Skeletal muscle satellite cell (primary cell): Measurements from ENCODE around the gene MOB3C.

Source experiments
- H3K27me3 ChIP-seq: 2 replicates; pipeline ENCODE4 v1.7.0; 2013; ENCODE audit warnings: low read length; ENCODE audit not compliant: control insufficient read depth, insufficient read depth
- H3K36me3 ChIP-seq: 2 replicates; pipeline ENCODE4 v1.7.0; 2013; ENCODE audit warnings: mild to moderate bottlenecking, control low read depth, low read length; ENCODE audit not compliant: insufficient read depth
- H3K4me1 ChIP-seq: 2 replicates; pipeline ENCODE4 v1.7.0; 2013; ENCODE audit warnings: low read length; ENCODE audit not compliant: control insufficient read depth, insufficient read depth
- H3K4me2 ChIP-seq: 2 replicates; pipeline ENCODE4 v1.7.0; 2013; ENCODE audit warnings: mild to moderate bottlenecking, low read length
- H3K4me3 ChIP-seq: 2 replicates; pipeline ENCODE4 v1.7.0; 2013; ENCODE audit warnings: low read length
- H3K9ac ChIP-seq: 2 replicates; pipeline ENCODE4 v1.7.0; 2013; ENCODE audit warnings: mild to moderate bottlenecking, low read depth, low read length, moderate library complexity
- H3K9me3 ChIP-seq: replicated peaks from 2 replicates; pipeline ENCODE4 v1.7.0; 2013; ENCODE audit warnings: mild to moderate bottlenecking, control low read depth, low read length

Gene MOB3C

DNA sequence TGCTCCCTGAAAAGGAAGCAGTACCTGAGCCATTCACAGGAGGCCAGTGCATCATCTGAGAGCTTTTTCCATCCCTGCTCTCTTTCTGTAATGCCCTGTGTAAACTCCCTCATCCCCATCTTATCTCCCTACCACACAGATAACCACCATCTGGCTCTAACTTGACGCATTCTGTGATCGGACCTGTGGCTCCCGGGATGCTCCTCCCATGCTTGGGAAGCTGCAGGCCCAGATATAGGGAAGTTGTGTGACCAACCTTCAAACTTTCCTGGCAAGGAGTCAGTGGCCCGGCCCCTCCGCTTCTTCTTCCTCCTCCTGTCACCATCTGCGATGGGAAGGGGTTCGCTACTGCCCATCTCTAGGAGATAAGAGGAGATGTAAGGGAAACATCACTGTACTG, 33.6 kb downstream of the MOB3C start:
- Histone ChIP-seq H3K27me3 (no peaks in the 10 kb centered on the region), H3K4me3 (no peak overlapping the region), H3K9me3 (no peaks in the 10 kb centered on the region), H3K4me2 (no peak overlapping the region), H3K36me3 (peaks cover 30% of the 10 kb centered on the region), H3K9ac (no peak overlapping the region), H3K4me1 (no peaks in the 10 kb centered on the region)

- Histone ChIP-seq H3K27me3 (no peaks in the 10 kb centered on the region), H3K36me3 (peaks cover 36% of the 10 kb centered on the region), H3K9ac (no peak overlapping the region), H3K4me3 (no peak overlapping the region), H3K9me3 (no peaks in the 10 kb centered on the region), H3K4me1 (no peaks in the 10 kb centered on the region), H3K4me2 (no peak overlapping the region)
Observed at GRCh38 chr1:46581681-46582455, 34.7 kb downstream of the MOB3C start.

- Histone ChIP-seq H3K27me3 (no peaks in the 10 kb centered on the region), H3K4me2 (no peak overlapping the region), H3K4me3 (no peak overlapping the region), H3K4me1 (no peaks in the 10 kb centered on the region), H3K9ac (no peak overlapping the region), H3K36me3 (peaks cover 36% of the 10 kb centered on the region), H3K9me3 (no peaks in the 10 kb centered on the region)
Observed at GRCh38 chr1:46580140-46580903, 36.3 kb downstream of the MOB3C start.

DNA sequence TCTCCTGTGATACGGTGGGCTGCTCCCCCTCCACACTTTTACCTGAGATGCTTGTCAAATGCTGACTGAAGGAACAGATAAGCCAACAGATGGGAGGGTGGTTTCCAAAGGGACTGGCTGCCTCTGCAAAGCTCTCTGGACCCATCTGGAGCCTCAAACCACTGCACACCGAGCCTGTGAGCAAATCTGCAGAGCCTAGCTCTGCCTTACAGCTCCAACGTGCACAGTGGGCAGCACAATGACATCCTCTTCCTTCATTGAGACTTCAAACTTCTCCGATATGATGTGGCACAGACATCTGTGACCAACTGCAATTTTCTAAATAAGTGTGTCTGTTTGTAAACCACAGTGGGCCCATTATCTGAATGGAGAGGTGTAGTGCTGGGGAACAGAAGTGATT, 38.9 kb downstream of the MOB3C start:
- Histone ChIP-seq H3K4me2 (no peak overlapping the region), H3K4me3 (no peak overlapping the region), H3K9ac (no peak overlapping the region), H3K36me3 (peaks cover 27% of the 10 kb centered on the region), H3K27me3 (no peaks in the 10 kb centered on the region), H3K9me3 (no peaks in the 10 kb centered on the region), H3K4me1 (no peaks in the 10 kb centered on the region)

DNA sequence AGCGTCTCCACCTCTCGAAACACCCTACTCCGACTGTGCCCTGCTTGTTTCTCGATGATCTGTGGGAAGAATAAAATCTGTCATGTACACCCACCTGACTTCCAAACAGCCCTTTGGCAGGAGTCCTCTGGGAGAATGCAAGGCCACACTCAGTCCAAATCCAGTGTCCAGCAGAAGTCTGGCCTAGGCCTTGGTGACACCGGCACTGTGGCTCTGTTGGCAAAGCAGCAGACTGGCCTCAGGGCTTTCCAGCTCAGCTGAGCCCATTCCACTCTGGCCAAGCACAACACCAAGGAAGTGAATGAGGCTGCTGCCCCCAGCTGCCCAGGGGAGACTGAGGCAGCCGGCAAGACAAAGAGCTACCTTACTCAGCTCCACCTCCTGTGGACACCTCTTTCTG, 40.0 kb downstream of the MOB3C start:
- no peak overlapping the region for H3K9ac ChIP-seq
- no peaks in the 10 kb centered on the region for H3K4me1 ChIP-seq
- H3K36me3 ChIP-seq: peaks cover 18% of the 10 kb centered on the region
- H3K4me2 ChIP-seq: no peak overlapping the region
- no peak overlapping the region for H3K4me3 ChIP-seq
- H3K9me3 ChIP-seq: no peaks in the 10 kb centered on the region
- H3K27me3 ChIP-seq: no peaks in the 10 kb centered on the region

DNA sequence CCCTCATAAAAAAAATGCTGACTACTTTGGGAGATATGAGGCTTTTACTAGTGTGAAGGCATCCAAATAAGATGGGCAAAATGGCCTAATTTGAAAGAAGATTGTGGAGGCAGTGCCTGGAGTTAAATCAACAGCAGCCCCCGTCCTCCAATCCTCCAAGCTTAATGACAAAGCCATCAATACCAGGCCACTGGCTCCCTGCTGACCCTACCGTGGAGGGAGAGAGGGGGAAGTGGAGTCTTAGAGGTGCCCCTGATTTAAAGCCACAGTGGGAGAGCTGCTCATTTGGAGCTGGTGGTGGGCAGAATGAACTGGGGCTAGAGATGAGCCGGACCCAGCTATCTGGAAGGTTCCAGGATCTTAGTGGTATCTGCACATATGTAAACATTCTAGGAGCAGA, 40.8 kb downstream of the MOB3C start:
- Histone ChIP-seq H3K9me3 (no peaks in the 10 kb centered on the region), H3K36me3 (peaks cover 17% of the 10 kb centered on the region), H3K4me3 (no peak overlapping the region)

GRCh38 chr1:46575300-46575699, 41.3 kb downstream of the MOB3C start:
- Histone ChIP-seq H3K27me3 (no peaks in the 10 kb centered on the region), H3K36me3 (peaks cover 17% of the 10 kb centered on the region), H3K9me3 (no peaks in the 10 kb centered on the region)

More for the DNA sequence above, 40.8 kb downstream of the MOB3C start:
- Histone ChIP-seq H3K27me3 (no peaks in the 10 kb centered on the region), H3K4me2 (no peak overlapping the region), H3K9ac (no peak overlapping the region), H3K4me1 (no peaks in the 10 kb centered on the region)

DNA sequence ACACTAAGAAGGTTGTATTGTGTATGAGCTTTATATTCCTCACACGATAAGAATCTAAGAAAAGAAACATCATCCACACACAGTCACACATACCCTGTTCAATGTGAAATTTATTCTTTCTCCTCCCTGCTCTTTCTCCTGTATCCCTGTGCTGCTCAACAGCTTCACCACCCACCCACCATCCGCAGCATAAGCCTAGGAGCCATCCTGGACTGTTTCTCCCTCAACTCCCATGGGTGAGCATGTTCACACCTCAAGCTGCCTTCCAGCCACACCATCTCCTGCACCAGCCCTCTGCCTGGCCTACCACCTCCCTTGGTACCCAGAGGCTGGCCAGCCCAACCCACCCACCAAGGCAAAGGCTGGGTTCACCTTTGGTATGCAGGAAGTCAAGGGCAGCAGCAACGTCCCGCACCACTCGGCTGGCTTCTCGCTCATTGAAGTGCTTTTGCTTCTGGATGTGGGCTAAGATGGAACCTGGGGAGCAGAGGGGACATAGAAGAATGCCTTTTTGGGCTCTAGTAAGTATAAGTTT, 44.9 kb downstream of the MOB3C start:
- Histone ChIP-seq H3K9ac (no peak overlapping the region), H3K9me3 (no peaks in the 10 kb centered on the region), H3K27me3 (no peaks in the 10 kb centered on the region), H3K4me3 (no peak overlapping the region), H3K4me2 (no peak overlapping the region), H3K4me1 (no peaks in the 10 kb centered on the region), H3K36me3 (peaks cover 11% of the 10 kb centered on the region)

More at GRCh38 chr1:46575300-46575699, 41.3 kb downstream of the MOB3C start:
- H3K4me1 ChIP-seq: no peaks in the 10 kb centered on the region
- H3K4me3 ChIP-seq: no peak overlapping the region
- H3K4me2 ChIP-seq: no peak overlapping the region
- no peak overlapping the region for H3K9ac ChIP-seq

GRCh38 chr1:46569884-46570725, 46.5 kb downstream of the MOB3C start:
- no peak overlapping the region for H3K4me2 ChIP-seq
- no peaks in the 10 kb centered on the region for H3K9me3 ChIP-seq
- H3K9ac ChIP-seq: no peak overlapping the region
- no peaks in the 10 kb centered on the region for H3K27me3 ChIP-seq
- H3K36me3 ChIP-seq: peaks cover 11% of the 10 kb centered on the region
- H3K4me1 ChIP-seq: no peaks in the 10 kb centered on the region
- no peak overlapping the region for H3K4me3 ChIP-seq

GRCh38 chr1:46569116-46569515, 47.5 kb downstream of the MOB3C start:
- Histone ChIP-seq H3K9ac (no peak overlapping the region), H3K27me3 (no peaks in the 10 kb centered on the region), H3K4me3 (no peak overlapping the region), H3K36me3 (peaks cover 11% of the 10 kb centered on the region), H3K9me3 (no peaks in the 10 kb centered on the region), H3K4me2 (no peak overlapping the region), H3K4me1 (no peaks in the 10 kb centered on the region)

GRCh38 chr1:46568461-46568891, 48.1 kb downstream of the MOB3C start:
- H3K4me3 ChIP-seq: no peak overlapping the region
- H3K9ac ChIP-seq: no peak overlapping the region
- no peaks in the 10 kb centered on the region for H3K4me1 ChIP-seq
- no peak overlapping the region for H3K4me2 ChIP-seq
- H3K27me3 ChIP-seq: no peaks in the 10 kb centered on the region
- H3K36me3 ChIP-seq: peaks cover 11% of the 10 kb centered on the region
- H3K9me3 ChIP-seq: no peaks in the 10 kb centered on the region
